HG03558 (cell line): ENCODE results near the gene SUZ12.
"Not testable (repeated sequence)": the region's sequence is repeated elsewhere in the genome, so short reads cannot be mapped to it uniquely, and the experiment has no call there.

Experiments used
- ATAC-seq: cut with Tn5 transposase; IDR thresholded peaks from one replicate; pipeline ENCODE4 v1.9.1; 2021; ENCODE audit warnings: moderate number of reproducible peaks; ENCODE audit not compliant: unreplicated experiment; ENCODE audit errors: extremely low read depth

Gene SUZ12

GRCh38 chr17:31936615-31937609, at the start of gene SUZ12:
Gene SUZ12 (plus strand): TSS chr17:31937007. CDS start chr17:31937247, 240 bp downstream.
- ATAC-seq, result peak; percentile 71

- ATAC-seq, result no peak
Observed at GRCh38 chr17:31888124-31888523, 48.7 kb upstream of the SUZ12 start.

- ATAC-seq, result no peak
Observed at GRCh38 chr17:31900877-31901276, 35.9 kb upstream of the SUZ12 start.

GRCh38 chr17:31902693-31903092, 34.1 kb upstream of the SUZ12 start:
- ATAC-seq, result no peak

- no peak for ATAC-seq
Observed at GRCh38 chr17:31903401-31903800, 33.4 kb upstream of the SUZ12 start.

GRCh38 chr17:31907342-31907962, 29.4 kb upstream of the SUZ12 start:
- no peak for ATAC-seq

GRCh38 chr17:31908386-31908785, 28.4 kb upstream of the SUZ12 start:
- ATAC-seq, result no peak

GRCh38 chr17:31912705-31913104, 24.1 kb upstream of the SUZ12 start:
- ATAC-seq, result not testable (repeated sequence)

- ATAC-seq, result no peak
Observed at GRCh38 chr17:31915456-31916100, 21.2 kb upstream of the SUZ12 start.

GRCh38 chr17:31916491-31917064, 20.2 kb upstream of the SUZ12 start:
- ATAC-seq, result no peak

GRCh38 chr17:31917065-31917529, 19.7 kb upstream of the SUZ12 start:
- no peak for ATAC-seq

GRCh38 chr17:31917721-31918120, 19.1 kb upstream of the SUZ12 start:
- ATAC-seq, result not testable (repeated sequence)

GRCh38 chr17:31918701-31919128, 18.1 kb upstream of the SUZ12 start:
- ATAC-seq, result no peak

- no peak for ATAC-seq
Observed at GRCh38 chr17:31919802-31920525, 16.8 kb upstream of the SUZ12 start.

GRCh38 chr17:31926100-31926729, 10.6 kb upstream of the SUZ12 start:
- ATAC-seq, result no peak

GRCh38 chr17:31931756-31932155, 5.1 kb upstream of the SUZ12 start:
- ATAC-seq, result no peak

- ATAC-seq, result no peak
Observed at GRCh38 chr17:31935512-31935911, 1.3 kb upstream of the SUZ12 start.

- ATAC-seq, result not testable (repeated sequence)
Observed at GRCh38 chr17:31937926-31938641, 1.3 kb downstream of the SUZ12 start.

GRCh38 chr17:31941916-31942315, 5.1 kb downstream of the SUZ12 start:
- ATAC-seq, result not testable (repeated sequence)
